GM18511 (cell line): ENCODE measurements around the gene ZNF853.
"Not testable (repeated sequence)": the region's sequence is repeated elsewhere in the genome, so short reads cannot be mapped to it uniquely, and the experiment has no call there.

Experiments used
- ATAC-seq: cut with Tn5 transposase; IDR thresholded peaks from one replicate; pipeline ENCODE4 v1.9.1; 2021; ENCODE audit warnings: mild to moderate bottlenecking, moderate library complexity; ENCODE audit not compliant: unreplicated experiment

The ZNF853 gene

DNA sequence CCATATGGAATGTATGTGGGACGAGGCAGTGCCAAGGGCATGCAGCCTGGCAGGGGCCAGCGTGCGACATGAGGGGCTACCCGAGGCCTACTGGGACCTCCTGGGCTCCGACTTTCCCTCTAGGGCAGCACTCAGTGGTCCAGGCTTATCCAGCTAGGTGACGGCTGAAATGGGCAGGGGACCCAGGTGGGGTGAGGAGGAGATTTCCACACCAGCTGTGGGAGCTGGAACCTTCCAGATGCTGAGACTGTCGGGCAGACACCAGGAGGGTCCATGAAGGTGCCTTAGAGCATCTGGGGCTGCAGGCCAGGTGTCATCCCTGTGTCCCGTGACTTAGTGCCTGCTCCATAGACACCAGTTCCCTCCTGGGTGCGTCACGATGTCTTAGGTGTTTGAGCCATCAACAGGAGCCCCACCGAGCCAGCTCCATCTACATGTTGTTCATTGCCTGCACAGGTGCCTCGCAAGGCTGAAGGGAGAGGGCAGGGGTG lies 35.2 kb downstream of the ZNF853 start:
- no peak for ATAC-seq

DNA sequence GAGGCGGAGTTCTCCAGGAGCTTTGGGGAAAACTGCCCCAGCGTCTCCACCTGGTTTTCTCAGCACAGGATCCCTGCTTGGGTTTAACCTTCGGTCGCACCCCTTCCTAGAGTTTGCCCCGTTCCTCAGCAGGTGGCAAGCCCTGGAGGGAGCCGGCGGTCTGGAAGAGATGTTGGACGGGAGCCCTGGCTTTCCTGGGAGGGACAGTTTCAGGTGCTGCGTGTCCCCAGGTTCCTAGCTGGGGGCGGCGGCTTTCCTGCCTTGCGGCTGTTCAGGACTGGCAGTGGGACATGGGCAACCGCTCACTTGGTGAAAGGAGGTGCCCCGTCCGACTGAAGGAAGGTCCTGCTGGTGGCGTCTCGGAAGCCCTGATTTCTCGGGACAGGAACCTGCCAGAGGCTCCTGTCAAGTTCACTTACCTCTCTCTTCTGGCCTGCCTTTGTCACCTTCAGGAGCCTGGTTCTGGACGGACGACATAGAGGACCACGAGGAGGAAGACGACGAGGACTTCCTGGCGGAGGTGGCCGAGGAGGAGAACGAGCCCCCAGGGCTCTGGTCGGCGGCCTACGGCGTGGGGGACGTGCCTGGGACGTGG lies 36.5 kb downstream of the ZNF853 start:
- no peak for ATAC-seq

DNA sequence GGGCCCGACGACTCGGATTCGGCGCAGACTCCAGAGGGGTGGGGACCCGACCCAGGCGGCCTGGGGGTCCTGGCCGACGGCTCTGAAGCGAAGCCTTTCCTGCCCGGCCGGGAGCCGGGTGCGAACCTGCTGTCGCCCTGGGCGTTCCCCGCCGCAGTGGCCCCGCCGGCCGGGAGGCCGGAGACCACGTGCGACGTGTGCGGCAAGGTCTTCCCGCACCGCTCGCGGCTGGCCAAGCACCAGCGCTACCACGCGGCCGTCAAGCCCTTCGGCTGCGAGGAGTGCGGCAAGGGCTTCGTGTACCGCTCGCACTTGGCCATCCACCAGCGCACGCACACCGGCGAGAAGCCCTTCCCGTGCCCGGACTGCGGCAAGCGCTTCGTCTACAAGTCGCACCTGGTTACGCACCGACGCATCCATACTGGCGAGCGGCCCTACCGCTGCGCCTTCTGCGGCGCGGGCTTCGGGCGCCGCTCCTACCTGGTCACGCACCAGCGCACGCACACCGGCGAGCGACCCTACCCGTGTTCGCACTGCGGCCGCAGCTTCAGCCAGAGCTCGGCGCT lies 37.1 kb downstream of the ZNF853 start:
- no peak for ATAC-seq

DNA sequence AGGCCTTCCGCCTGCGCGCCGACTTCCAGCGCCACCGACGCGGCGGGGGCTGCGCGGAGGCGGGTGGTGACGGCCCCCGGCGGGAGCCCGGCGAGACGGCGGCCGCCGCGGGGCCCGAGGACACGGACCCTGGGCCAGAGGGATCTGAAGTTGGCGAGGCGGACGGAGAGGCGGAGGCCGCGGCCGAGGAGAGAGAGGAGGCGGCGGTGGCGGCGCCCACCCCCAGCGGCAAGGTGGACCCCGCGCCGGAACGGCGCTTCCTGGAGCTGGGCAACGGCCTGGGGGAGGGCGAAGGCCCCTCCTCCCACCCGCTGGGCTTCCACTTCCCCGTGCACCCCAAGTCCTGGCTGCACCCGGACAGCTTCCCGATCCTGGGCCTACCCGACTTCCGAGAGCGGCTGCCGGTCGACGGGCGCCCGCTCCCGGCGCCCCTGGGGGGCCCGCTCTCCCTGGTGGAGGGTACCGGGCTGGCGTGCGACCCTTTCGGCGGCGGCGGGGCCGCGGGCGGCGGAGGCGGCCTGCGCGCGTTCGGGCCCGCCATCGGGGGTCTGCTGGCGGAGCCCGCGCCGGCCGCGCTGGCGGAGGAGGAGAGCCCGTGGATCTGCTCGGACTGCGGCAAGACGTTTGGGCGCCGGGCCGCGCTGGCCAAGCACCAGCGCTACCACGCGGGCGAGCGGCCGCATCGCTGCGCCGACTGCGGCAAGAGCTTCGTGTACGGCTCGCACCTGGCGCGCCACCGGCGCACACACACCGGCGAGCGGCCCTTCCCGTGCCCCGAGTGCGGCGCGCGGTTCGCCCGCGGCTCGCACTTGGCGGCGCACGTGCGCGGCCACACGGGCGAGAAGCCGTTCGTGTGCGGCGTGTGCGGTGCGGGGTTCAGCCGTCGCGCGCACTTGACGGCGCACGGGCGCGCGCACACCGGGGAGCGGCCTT lies 37.9 kb downstream of the ZNF853 start:
- ATAC-seq = no peak

DNA sequence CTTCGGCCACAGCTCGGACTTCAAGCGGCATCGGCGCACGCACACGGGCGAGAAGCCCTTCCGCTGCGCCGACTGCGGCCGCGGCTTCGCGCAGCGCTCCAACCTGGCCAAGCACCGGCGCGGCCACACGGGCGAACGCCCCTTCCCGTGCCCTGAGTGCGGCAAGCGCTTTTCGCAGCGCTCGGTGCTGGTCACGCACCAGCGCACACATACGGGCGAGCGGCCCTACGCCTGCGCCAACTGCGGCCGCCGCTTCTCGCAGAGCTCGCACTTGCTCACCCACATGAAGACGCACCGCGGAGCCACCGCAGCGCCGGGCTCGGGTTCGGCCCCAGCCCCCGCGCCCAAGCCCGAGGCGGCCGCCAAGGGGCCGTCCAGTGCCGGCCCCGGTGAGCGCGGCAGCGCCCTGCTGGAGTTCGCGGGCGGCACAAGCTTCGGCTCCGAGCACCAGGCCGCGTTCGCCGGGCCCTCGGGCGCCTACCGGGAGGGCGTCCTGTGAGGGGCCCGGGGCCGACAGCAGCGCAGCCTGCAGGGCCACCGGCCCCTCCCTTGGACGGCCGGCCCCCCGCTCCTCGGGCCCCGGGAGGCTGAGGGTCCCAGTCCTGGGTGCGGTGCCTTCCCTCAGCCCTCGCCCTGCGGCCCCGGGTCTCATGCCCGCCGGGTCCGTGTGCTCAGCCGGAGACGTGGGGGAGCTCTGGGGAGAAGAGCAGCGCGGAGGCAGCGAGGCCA lies 38.9 kb downstream of the ZNF853 start:
- ATAC-seq = no peak

DNA sequence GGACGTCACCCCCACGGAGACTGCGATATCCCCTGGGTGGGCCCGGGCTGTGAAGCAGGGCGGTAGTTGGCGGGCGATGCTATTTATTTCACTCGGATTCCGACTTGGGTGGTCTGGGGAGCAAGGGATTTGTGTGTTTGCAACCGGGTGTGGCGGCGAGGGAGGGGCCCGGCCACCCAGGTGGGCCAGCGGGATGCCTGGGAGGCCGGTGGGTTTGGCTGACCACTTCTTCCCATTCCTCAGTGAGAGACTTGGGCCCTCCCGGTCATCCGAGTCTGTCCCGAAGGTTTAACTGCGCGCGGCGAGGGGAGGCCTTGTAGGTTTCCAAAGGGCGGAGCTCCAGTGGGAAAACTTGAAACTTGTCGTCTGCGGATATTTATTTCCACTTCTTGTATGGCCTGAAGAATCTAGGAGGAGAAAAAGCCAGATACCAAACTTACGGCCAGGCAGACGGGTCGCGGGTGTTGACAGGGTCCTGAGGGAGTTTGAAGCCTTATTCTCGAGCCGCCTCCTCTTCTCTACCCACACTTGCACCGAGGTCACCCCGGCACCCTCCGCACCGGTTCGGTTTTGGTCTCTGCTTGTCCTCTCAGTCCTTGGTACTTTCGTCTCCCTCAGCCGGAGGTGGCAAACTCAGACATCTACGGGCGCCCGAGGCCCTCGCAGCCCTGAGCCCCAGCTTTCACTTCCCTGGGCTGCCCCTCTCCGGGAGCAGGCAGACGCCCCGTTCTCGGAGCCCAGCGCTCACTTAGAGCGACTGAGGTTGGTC lies 39.6 kb downstream of the ZNF853 start:
- no peak for ATAC-seq

DNA sequence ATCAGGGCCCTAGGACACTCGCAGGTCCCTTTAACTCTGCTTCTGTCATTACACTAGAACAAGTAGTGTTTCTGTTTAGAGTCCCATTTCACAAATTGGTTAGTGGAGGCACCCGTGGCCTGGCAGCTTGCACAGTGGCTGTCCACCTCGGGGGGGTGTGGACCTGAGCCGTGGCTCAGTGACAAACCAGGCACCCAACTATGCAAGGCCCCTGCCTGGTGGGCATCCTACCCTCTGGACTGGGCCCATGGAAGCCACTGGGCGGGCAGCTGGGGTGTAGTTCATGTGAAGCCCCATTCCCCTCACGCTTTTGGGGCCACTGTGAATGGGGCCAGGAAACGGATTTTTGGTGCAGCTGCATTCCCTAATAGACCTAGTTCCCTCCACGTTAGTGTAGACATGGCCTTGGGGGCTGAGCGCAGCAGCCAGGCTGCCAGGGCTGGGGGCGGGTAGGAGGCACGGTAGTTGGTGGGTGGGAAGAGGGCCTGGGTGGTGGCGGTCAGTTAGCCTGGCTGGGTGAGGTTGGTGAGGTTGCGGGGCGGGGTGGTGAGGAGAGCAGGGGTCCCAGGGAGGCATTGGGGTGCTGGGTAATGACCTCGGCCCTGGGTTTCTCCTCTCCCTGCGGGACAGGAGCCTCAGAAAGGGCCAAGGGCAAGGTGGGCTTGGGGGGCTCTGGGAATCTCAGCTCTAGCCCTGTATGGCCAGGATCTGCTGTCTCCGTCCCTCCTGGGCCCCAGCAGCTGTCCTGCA lies 40.4 kb downstream of the ZNF853 start:
- no peak for ATAC-seq

DNA sequence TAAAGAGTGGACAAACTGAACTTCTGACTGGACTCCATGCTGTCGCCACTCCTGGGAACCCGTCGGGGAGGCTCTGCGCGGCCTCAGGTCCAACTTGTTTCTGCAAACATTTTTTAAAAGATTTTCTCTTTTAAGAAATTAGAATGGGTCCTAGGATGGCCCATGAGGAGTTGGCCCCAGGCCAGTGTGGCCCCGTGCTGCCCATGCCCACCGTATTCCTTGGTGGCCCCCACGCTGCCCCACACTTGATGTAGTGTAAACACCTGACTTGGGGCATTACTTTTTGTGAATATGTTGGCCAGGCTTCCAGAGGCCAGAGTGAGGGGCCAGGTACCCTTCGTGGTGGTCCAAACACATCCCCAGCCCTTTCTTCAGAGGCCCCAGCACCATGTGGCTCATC lies 41.0 kb downstream of the ZNF853 start:
- ATAC-seq = no peak

DNA sequence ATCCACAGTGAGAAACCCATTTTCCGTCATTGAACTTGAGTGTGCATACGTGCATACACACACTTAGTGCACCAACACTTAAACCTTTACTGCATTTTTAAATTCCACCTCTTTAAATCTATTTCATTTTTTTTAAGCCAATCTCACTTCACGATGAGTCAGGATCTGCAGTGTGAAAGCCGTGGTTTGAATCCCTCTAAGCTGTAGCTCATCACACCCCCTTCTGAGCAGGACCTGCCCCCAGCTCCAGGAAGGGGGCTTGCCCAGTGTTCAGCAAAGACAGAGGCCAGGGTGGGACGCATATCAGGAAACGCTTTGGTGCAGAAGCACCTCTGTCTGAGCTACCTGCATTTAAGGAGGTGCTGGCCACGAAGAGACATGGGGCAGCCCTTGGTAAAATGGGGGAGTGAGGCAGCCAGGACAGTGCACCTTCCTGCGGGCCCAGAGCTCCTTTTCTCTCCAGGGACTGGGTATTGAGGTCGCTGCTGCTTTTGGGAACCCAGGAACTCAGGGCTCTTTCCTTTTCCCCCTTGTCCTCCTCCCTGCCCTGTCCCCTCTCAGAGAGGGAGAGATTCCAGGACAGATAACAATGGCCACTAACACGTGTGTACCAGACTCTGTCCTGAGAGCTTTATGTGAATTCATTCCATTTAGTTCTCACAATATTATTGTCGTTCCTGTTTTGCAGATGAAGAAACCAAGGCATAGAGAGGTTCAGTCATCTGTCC lies 43.4 kb downstream of the ZNF853 start:
- no peak for ATAC-seq

DNA sequence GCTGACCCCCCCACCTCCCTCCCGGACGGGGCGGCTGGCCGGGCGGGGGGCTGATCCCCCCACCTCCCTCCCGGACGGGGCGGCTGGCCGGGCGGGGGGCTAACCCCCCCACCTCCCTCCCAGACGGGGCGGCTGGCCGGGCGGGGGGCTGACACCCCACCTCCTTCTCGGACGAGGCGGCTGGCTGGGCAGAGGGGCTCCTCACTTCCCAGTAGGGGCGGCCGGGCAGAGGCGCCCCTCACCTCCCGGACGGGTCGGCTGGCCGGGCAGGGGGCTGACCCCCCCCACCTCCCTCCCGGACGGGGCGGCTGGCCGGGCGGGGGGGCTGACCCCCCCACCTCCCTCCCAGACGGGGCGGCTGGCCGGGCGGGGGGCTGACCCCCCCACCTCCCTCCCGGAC lies 55.4 kb downstream of the ZNF853 start:
- not testable (repeated sequence) for ATAC-seq
